GM12891 (cell line): ENCODE data around the gene LILRB4.

ENCODE experiments used
- DNase-seq: peaks from one replicate; pipeline ENCODE4 v3.0.0; 2011; ENCODE audit warnings: low spot score; ENCODE audit not compliant: insufficient read length
- FAIRE-seq: peaks from 2 replicates; lab custom pipeline; 2011; peaks lifted over from hg19 to GRCh38; lab: Jason Lieb, UNC
- PAX5 ChIP-seq: IDR thresholded peaks from 2 replicates; pipeline ENCODE4 v1.6.1; 2011; ENCODE audit warnings: low read length, moderate library complexity, mild to moderate bottlenecking; ENCODE audit not compliant: insufficient read depth, severe bottlenecking
- POLR2A ChIP-seq: IDR thresholded peaks from 2 replicates; pipeline ENCODE4 v1.6.1; 2011; ENCODE audit warnings: low read depth, low read length, control low read depth
- POLR2AphosphoS5 ChIP-seq: IDR thresholded peaks from 2 replicates; pipeline ENCODE4 v1.6.1; 2011; ENCODE audit warnings: low read depth, low read length, control low read depth
- POU2F2 ChIP-seq: IDR thresholded peaks from 2 replicates; pipeline ENCODE4 v1.6.1; 2011; ENCODE audit warnings: low read depth, mild to moderate bottlenecking, control low read depth, low read length, moderate library complexity
- SPI1 ChIP-seq: IDR thresholded peaks from 2 replicates; pipeline ENCODE4 v1.6.1; 2011; ENCODE audit warnings: low read depth, low read length, control low read depth
- TAF1 ChIP-seq: IDR thresholded peaks from 2 replicates; pipeline ENCODE4 v1.6.1; 2011; ENCODE audit warnings: low read depth, low read length, control low read depth

LILRB4 gene

DNA sequence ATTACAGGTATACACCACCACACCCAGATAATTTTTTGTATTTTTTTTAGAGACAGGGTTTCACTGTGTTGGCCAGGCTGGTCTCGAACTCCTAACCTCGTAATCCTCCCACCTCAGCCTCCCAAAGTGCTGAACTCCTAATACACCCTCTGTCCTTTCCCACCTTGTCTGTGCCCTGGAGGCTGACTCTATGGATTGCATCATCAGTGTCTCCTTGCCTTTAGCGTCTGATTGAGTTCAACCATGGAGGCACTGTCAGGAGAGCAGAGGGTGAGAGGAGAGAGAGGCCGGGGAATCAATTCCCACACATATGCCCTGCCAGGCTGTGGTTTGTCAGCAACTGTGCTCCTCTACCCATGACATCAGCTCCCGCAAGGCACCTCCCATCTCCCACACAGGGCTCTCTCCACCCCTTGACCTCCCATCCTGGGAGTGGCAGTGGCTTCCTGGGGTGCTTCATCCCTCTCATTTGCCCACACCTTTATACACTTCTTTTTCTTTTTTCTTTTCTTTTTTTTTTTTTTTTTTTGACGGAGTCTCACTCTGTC lies 12.6 kb upstream of the LILRB4 start:
- DNase-seq (no peak), FAIRE-seq (no peak)
- TF ChIP-seq POU2F2 = no peak
- no peak for TF ChIP-seq TAF1
- no peak for TF ChIP-seq POLR2A
- no peak for TF ChIP-seq SPI1
- TF ChIP-seq PAX5 = no peak
- no peak for TF ChIP-seq POLR2AphosphoS5

GRCh38 chr19:54653181-54653809 lies 9.5 kb upstream of the LILRB4 start:
- DNase-seq (no peak), FAIRE-seq (peak; percentile 87)
- TF ChIP-seq POU2F2 = no peak

- FAIRE-seq (no peak), DNase-seq (no peak)
- TF ChIP-seq PAX5 = no peak
- TF ChIP-seq POLR2A = no peak
- 0 out of 2 replicates have a peak, but pooled peaks have one; percentile 33 for TF ChIP-seq POU2F2
- TF ChIP-seq TAF1 = no peak
These were observed 8.1 kb upstream of the LILRB4 start for GRCh38 chr19:54654447-54655321.

GRCh38 chr19:54659300-54659699 lies 3.5 kb upstream of the LILRB4 start:
- no peak for DNase-seq

GRCh38 chr19:54660306-54660705 lies 2.5 kb upstream of the LILRB4 start:
- TF ChIP-seq POLR2AphosphoS5 = no peak
- TF ChIP-seq PAX5 = no peak
- TF ChIP-seq TAF1 = no peak
- no peak for TF ChIP-seq POLR2A
- FAIRE-seq = no peak

More at GRCh38 chr19:54659300-54659699, 3.5 kb upstream of the LILRB4 start:
- no peak for TF ChIP-seq SPI1
- no peak for TF ChIP-seq POLR2AphosphoS5
- TF ChIP-seq TAF1 = no peak
- no peak for TF ChIP-seq POU2F2
- no peak for TF ChIP-seq PAX5
- TF ChIP-seq POLR2A = no peak
- no peak for FAIRE-seq

DNA sequence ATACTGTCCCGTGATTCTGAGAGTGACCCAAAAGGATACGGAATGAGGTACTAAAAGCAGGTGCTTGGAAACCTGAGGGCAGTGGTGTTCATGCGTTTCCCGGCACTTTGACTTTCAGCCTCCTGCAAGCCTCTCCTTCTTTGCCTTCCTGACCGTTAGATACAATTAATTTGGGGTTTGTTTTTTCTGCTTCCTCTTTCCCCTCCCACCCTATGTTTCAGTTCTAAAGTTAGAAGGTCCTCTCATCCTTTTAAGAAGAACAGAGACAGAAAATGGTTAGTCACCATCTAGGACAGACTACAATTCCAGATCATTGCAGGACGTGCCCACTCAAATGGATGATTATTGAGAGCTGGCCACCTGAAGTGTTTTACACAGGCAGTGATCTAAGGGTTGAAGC lies 1.8 kb upstream of the LILRB4 start:
- TF ChIP-seq PAX5 (no peak), TAF1 (no peak), POU2F2 (no peak), SPI1 (peak; percentile 74), POLR2AphosphoS5 (no peak), POLR2A (no peak)
- FAIRE-seq (peak; percentile 84), DNase-seq (no peak)

More at GRCh38 chr19:54660306-54660705, 2.5 kb upstream of the LILRB4 start:
- no peak for DNase-seq

- DNase-seq = no peak
- TF ChIP-seq POU2F2 (no peak), SPI1 (peak; percentile 62)
- FAIRE-seq = peak; percentile 23
These were observed 821 bp upstream of the LILRB4 start for GRCh38 chr19:54661846-54662481.

DNA sequence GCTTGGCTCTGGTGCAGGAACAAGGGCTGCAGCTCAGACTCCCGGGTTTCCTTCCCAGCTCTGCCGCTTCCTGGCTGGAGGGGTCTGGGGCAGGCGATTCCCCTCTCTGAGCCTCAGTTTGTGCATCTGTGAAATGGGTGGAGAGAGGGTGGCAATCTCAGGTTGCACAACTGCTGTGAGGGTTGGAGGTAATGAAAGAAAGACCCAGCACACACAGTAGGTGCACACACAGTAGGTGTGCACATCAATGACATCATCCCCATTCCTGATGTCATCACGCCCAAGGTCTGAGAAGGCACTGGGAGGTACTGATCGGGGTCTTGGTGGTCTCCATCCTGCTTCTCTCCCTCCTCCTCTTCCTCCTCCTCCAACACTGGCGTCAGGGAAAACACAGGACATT lies 2.7 kb downstream of the LILRB4 start:
- no peak for DNase-seq
- TF ChIP-seq POU2F2 (no peak), POLR2A (no peak), TAF1 (no peak)
- no peak for FAIRE-seq

GRCh38 chr19:54667217-54667616 lies 4.4 kb downstream of the LILRB4 start:
- DNase-seq = no peak
- TF ChIP-seq POLR2A (no peak), POLR2AphosphoS5 (no peak), POU2F2 (no peak), PAX5 (no peak), TAF1 (no peak), SPI1 (no peak)
- no peak for FAIRE-seq

GRCh38 chr19:54668353-54668752 lies 5.6 kb downstream of the LILRB4 start:
- FAIRE-seq = no peak
- TF ChIP-seq POU2F2 = no peak
- TF ChIP-seq POLR2AphosphoS5 = no peak
- TF ChIP-seq POLR2A = no peak
- TF ChIP-seq TAF1 = no peak
- no peak for TF ChIP-seq PAX5
- no peak for TF ChIP-seq SPI1
- no peak for DNase-seq
